GM12878 (cell line): Measurements from ENCODE around the gene NCAN. TPM values are rescaled to one million over a fixed set of nuclear protein-coding genes. Genes with fewer than 3 reads are reported as not detected.

Experiments
- ATAC-seq: fragments of 200-7000 bp; cut with Tn5 transposase; 3 replicates; pipeline ENCODE4 v1.9.1; 2020; ENCODE audit warnings: mild to moderate bottlenecking, moderate library complexity
- BruUV-seq: library from RNA; stranded (reverse); fragments of 400-500 nt; replicated peaks from 2 replicates; lab custom pipeline; 2021; lab: Mats Ljungman, UMichigan
- CTCF ChIA-PET: fragments of 300-600 bp; sonication (Branson Sonifier 250); formaldehyde crosslinking; extraction: SDS; loops from one replicate; lab custom pipeline; 2021; ENCODE audit warnings: inconsistent platforms; lab: Yijun Ruan, JAX
- POLR2A ChIA-PET: fragments of 350-600 bp; formaldehyde crosslinking; extraction: SDS; loops from one replicate; lab custom pipeline; 2021; ENCODE audit warnings: inconsistent platforms; lab: Charles Lee
- RAD21 ChIA-PET: fragments of 300-600 bp; sonication (Branson Sonifier 250); formaldehyde crosslinking; loops from one replicate; lab custom pipeline; 2023; ENCODE audit warnings: antibody characterized with exemption; ENCODE audit not compliant: unreplicated experiment; lab: Charles Lee
- SMC1A ChIA-PET: fragments of 300-600 bp; sonication (Branson Sonifier 250); formaldehyde crosslinking; loops from one replicate; lab custom pipeline; 2023; ENCODE audit not compliant: unreplicated experiment, uncharacterized antibody; lab: Charles Lee
- DNase-seq: peaks from one replicate; pipeline ENCODE4 v3.0.0-alpha.2; 2011; ENCODE audit warnings: low read depth, low spot score
- FAIRE-seq: peaks from 3 replicates; lab custom pipeline; 2011; peaks lifted over from hg19 to GRCh38; lab: Jason Lieb, UNC
- H2AFZ ChIP-seq: 2 replicates; pipeline ENCODE4 v1.6.0; 2011; ENCODE audit warnings: low read depth, low read length, control low read depth; ENCODE audit not compliant: control insufficient read depth
- H3K27ac ChIP-seq: 2 replicates; pipeline ENCODE4 v1.5.1; 2011; ENCODE audit warnings: control low read depth; ENCODE audit not compliant: control insufficient read depth, insufficient read depth
- H3K27me3 ChIP-seq, 2 experiments: replicated peaks in 1 of 2; 2 replicates each; pipeline versions ENCODE4 v1.6.0 to v1.6.1; 2011; ENCODE audit warnings: low read length in 1 of 2; ENCODE audit not compliant: control insufficient read depth in 2 of 2, insufficient read depth in 2 of 2
- H3K36me3 ChIP-seq, 2 experiments: 2 replicates each; pipeline ENCODE4 v1.5.1; 2011; ENCODE audit warnings: low read length in 1 of 2; ENCODE audit not compliant: control insufficient read depth in 2 of 2, insufficient read depth in 2 of 2
- H3K4me1 ChIP-seq: 2 replicates; pipeline ENCODE4 v1.6.1; 2011; ENCODE audit warnings: mild to moderate bottlenecking, low read length, moderate library complexity, mixed read lengths; ENCODE audit not compliant: control insufficient read depth, insufficient read depth
- H3K4me2 ChIP-seq: 2 replicates; pipeline ENCODE4 v1.6.0; 2011; ENCODE audit warnings: control low read depth; ENCODE audit not compliant: control insufficient read depth, insufficient read depth
- H3K4me3 ChIP-seq: fragments of 200-600 bp; sonication (generic); 2 replicates; pipeline ENCODE4 v1.5.1; 2016
- H3K79me2 ChIP-seq: 2 replicates; pipeline ENCODE4 v1.6.0; 2011; ENCODE audit warnings: low read length; ENCODE audit not compliant: control insufficient read depth, insufficient read depth
- H3K9ac ChIP-seq: 2 replicates; pipeline ENCODE4 v1.8.0; 2011; ENCODE audit warnings: low read length, control low read depth, mixed read lengths; ENCODE audit not compliant: control insufficient read depth, insufficient read depth
- H3K9me3 ChIP-seq: replicated peaks from 3 replicates; pipeline ENCODE4 v1.5.1; 2011; ENCODE audit warnings: mild to moderate bottlenecking, low read length; ENCODE audit not compliant: control insufficient read depth, insufficient read depth
- H4K20me1 ChIP-seq: 2 replicates; pipeline ENCODE4 v1.6.0; 2011; ENCODE audit not compliant: control insufficient read depth, insufficient read depth
- POU2F2 ChIP-seq: IDR thresholded peaks from 3 replicates; pipeline ENCODE4 v1.6.1; 2011; ENCODE audit warnings: low read depth, mild to moderate bottlenecking, low read length, borderline replicate concordance
- SMARCA5 ChIP-seq: fragments of 450-650 bp; IDR thresholded peaks from 2 replicates; pipeline ENCODE4 v1.6.1; 2017; ENCODE audit warnings: mild to moderate bottlenecking
- STAT1 ChIP-seq: fragments of 450-650 bp; conservative IDR thresholded peaks from 2 replicates; pipeline ENCODE4 v1.6.1; 2014; ENCODE audit warnings: antibody characterized with exemption, mild to moderate bottlenecking
- WGBS: methylation state at CpG from one replicate; pipeline ENCODE4 v1.1.6; 2016; ENCODE audit warnings: low lambda C conversion rate; ENCODE audit not compliant: insufficient replicate concordance, insufficient coverage; ENCODE audit errors: missing lambda C conversion rate; 5-methylcytosine and 5-hydroxymethylcytosine counted together
- in situ Hi-C: fragments of 300-500 bp; cut with MboI; formaldehyde crosslinking; loops from 9 replicates; pipeline ENCODE4 v1.14.3; 2018; ENCODE audit warnings: mixed read lengths
- intact Hi-C: fragments of 100-400 bp; cut with micrococcal nuclease; formaldehyde crosslinking; loops from one replicate; pipeline ENCODE4 v1.14.2; 2022; ENCODE audit not compliant: unreplicated experiment
- polyA plus RNA-seq, 11 experiments: library from polyadenylated mRNA; depleted of rRNA in 4 of 11; unstranded in 6 of 11; stranded (reverse) in 5 of 11; fragments of >200 nt; fragmentation: Nextera tagmentation in 4 of 11; fragmentation: Illumina TruSeq in 1 of 11; extraction: Ambion mirVana in 4 of 11; extraction: Trizol in 1 of 11; gene quantifications; 1 replicate in 1 of 11; 2 replicates in 10 of 11; pipeline versions ENCODE4 v1.2.1 to v1.2.3, GENCODE V29; 2011 to 2016; ENCODE audit warnings: inconsistent platforms in 2 of 11, missing spikeins in 2 of 11, low read depth in 1 of 11
- total RNA-seq, 4 experiments: library from RNA; depleted of rRNA in 3 of 4; stranded (reverse); fragments of >200 nt in 3 of 4; fragmentation: Illumina TruSeq in 1 of 4; extraction: Trizol in 1 of 4; gene quantifications; 2 replicates each; pipeline versions ENCODE4 v1.2.1 to v1.2.3, GENCODE V29; 2013 to 2021
- TF ChIP-seq, protein P1 (sequence below): IDR thresholded peaks from 2 replicates; pipeline ENCODE4 v1.6.1; 2012; ENCODE audit warnings: mild to moderate bottlenecking, low read depth, low read length
- TF ChIP-seq, protein P2 (sequence below): IDR thresholded peaks from 2 replicates; pipeline ENCODE4 v1.6.1; 2012; ENCODE audit warnings: improper control_type of control experiment, low read depth, low read length; ENCODE audit not compliant: insufficient replicate concordance

Gene NCAN
- total and polyA plus RNA-seq, 10 of the 15 experiments (the other 5 are each of a cell fraction or from before 2014, with no cell fraction given) = 0.02 to 0.34 (median 0.12) TPM; not detected in 1

DNA sequence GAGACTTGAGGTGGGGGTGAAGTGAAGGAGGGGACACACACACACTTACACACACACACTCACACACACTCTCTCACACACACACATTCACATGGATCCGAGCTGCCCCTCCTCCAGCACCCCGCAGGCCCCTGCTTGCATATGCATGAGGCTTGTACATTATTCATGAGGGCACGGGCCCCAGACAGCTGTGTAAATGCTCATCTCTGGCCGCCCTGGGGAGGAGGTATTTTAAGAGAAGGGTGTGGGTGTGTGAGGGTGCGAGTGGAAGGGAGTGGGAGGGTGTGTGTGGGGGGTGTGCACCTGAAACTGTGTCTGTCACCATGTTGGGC is 2.4 kb downstream of the NCAN start:
- 0 out of 3 replicates have a peak, but pooled peaks cover 2% of the 10 kb centered on the region for H3K9me3 ChIP-seq
- no peak for FAIRE-seq
- 0% methylated on average over 5 of the region's 5 CpGs for WGBS
- no peaks in the 10 kb centered on the region for H4K20me1 ChIP-seq
- H3K4me2 ChIP-seq = no peak overlapping the region
- no TSS peak for BruUV-seq
- H3K27me3 ChIP-seq = peaks cover 0 to 2% of the 10 kb centered on the region in 2 experiments; a peak in 1 of 4 replicates
- peak; percentile 45 for ATAC-seq
- no peak overlapping the region for H3K9ac ChIP-seq
- H3K4me3 ChIP-seq = no peak overlapping the region
- in situ Hi-C loops (no loop called here), intact Hi-C loops (no loop called here)
- CTCF ChIA-PET = interaction anchor here (1.0 kb wide), 1 partner anchor 39 kb away, joined by 3 read pairs; no protein-coding TSS in a partner anchor
- no peak for TF ChIP-seq STAT1
- peak; percentile 91; the same call in 2 of the 3 replicates for TF ChIP-seq POU2F2
- H2AFZ ChIP-seq = no peak overlapping the region
- H3K27ac ChIP-seq = no peak overlapping the region
- DNase-seq = no peak
- no peaks in the 10 kb centered on the region for H3K36me3 ChIP-seq
- H3K79me2 ChIP-seq = no peaks in the 10 kb centered on the region
- RAD21 ChIA-PET = interaction anchor here (1.2 kb wide), 1 partner anchor 11 kb away, joined by 3 read pairs; the partner anchor contains the start of gene NR2C2AP
- SMC1A ChIA-PET = no interaction called here
- peaks cover 10% of the 10 kb centered on the region; the same call in 1 of the 2 replicates for H3K4me1 ChIP-seq
- POLR2A ChIA-PET = no interaction called here

DNA sequence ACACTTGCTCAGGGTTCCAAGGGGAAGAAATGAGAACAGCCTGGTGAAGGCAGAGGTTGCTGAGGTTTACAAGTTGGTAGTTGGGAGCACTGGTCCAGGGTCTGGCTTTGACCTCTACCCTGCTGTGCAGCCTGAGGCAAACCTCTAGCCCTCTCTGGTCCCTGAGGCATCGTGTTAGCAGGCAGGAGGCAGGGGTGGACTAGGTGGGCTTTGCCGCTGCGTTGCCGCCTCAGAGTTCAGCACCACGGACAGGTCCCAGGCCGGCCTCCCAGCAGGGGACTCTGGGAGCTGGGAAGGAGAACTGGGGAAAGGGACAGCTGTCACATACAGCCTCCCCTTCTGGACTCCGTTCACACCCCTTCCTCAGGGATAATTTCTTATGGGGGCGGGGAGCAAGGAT is 3.1 kb downstream of the NCAN start:
- H3K9ac ChIP-seq = no peak overlapping the region
- H4K20me1 ChIP-seq = no peaks in the 10 kb centered on the region
- no peak for DNase-seq
- H3K4me3 ChIP-seq = no peak overlapping the region
- H3K79me2 ChIP-seq = no peaks in the 10 kb centered on the region
- peaks cover 0 to 2% of the 10 kb centered on the region in 2 experiments; a peak in 1 of 4 replicates for H3K27me3 ChIP-seq
- no peak overlapping the region for H3K4me2 ChIP-seq
- TF ChIP-seq SMARCA5 = 0 out of 2 replicates have a peak, but pooled peaks have one; percentile 31
- TF ChIP-seq, protein P1, sequence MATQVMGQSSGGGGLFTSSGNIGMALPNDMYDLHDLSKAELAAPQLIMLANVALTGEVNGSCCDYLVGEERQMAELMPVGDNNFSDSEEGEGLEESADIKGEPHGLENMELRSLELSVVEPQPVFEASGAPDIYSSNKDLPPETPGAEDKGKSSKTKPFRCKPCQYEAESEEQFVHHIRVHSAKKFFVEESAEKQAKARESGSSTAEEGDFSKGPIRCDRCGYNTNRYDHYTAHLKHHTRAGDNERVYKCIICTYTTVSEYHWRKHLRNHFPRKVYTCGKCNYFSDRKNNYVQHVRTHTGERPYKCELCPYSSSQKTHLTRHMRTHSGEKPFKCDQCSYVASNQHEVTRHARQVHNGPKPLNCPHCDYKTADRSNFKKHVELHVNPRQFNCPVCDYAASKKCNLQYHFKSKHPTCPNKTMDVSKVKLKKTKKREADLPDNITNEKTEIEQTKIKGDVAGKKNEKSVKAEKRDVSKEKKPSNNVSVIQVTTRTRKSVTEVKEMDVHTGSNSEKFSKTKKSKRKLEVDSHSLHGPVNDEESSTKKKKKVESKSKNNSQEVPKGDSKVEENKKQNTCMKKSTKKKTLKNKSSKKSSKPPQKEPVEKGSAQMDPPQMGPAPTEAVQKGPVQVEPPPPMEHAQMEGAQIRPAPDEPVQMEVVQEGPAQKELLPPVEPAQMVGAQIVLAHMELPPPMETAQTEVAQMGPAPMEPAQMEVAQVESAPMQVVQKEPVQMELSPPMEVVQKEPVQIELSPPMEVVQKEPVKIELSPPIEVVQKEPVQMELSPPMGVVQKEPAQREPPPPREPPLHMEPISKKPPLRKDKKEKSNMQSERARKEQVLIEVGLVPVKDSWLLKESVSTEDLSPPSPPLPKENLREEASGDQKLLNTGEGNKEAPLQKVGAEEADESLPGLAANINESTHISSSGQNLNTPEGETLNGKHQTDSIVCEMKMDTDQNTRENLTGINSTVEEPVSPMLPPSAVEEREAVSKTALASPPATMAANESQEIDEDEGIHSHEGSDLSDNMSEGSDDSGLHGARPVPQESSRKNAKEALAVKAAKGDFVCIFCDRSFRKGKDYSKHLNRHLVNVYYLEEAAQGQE = peak; percentile 95
- TF ChIP-seq, protein P2, sequence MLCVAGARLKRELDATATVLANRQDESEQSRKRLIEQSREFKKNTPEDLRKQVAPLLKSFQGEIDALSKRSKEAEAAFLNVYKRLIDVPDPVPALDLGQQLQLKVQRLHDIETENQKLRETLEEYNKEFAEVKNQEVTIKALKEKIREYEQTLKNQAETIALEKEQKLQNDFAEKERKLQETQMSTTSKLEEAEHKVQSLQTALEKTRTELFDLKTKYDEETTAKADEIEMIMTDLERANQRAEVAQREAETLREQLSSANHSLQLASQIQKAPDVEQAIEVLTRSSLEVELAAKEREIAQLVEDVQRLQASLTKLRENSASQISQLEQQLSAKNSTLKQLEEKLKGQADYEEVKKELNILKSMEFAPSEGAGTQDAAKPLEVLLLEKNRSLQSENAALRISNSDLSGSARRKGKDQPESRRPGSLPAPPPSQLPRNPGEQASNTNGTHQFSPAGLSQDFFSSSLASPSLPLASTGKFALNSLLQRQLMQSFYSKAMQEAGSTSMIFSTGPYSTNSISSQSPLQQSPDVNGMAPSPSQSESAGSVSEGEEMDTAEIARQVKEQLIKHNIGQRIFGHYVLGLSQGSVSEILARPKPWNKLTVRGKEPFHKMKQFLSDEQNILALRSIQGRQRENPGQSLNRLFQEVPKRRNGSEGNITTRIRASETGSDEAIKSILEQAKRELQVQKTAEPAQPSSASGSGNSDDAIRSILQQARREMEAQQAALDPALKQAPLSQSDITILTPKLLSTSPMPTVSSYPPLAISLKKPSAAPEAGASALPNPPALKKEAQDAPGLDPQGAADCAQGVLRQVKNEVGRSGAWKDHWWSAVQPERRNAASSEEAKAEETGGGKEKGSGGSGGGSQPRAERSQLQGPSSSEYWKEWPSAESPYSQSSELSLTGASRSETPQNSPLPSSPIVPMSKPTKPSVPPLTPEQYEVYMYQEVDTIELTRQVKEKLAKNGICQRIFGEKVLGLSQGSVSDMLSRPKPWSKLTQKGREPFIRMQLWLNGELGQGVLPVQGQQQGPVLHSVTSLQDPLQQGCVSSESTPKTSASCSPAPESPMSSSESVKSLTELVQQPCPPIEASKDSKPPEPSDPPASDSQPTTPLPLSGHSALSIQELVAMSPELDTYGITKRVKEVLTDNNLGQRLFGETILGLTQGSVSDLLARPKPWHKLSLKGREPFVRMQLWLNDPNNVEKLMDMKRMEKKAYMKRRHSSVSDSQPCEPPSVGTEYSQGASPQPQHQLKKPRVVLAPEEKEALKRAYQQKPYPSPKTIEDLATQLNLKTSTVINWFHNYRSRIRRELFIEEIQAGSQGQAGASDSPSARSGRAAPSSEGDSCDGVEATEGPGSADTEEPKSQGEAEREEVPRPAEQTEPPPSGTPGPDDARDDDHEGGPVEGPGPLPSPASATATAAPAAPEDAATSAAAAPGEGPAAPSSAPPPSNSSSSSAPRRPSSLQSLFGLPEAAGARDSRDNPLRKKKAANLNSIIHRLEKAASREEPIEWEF = no peak
- TF ChIP-seq, all 136 proteins: peak for 2
- in situ Hi-C loops = no loop called here
- ChIA-PET CTCF (interaction anchor here (1.0 kb wide), 1 partner anchor 40 kb away, joined by 3 read pairs; no protein-coding TSS in a partner anchor), RAD21 (interaction anchor here (1.2 kb wide), 1 partner anchor 12 kb away, joined by 3 read pairs; the partner anchor contains the start of gene NR2C2AP), SMC1A (no interaction called here), POLR2A (no interaction called here)
- H3K36me3 ChIP-seq = no peaks in the 10 kb centered on the region
- no peak overlapping the region for H3K27ac ChIP-seq
- intact Hi-C loops = no loop called here
- ATAC-seq = peak; percentile 63
- no TSS peak for BruUV-seq
- WGBS = 39% methylated on average over 8 of the region's 8 CpGs
- H3K4me1 ChIP-seq = peaks cover 10% of the 10 kb centered on the region; the same call in 1 of the 2 replicates
- no peak for FAIRE-seq
- no peak overlapping the region for H2AFZ ChIP-seq
- H3K9me3 ChIP-seq = 0 out of 3 replicates have a peak, but pooled peaks cover 2% of the 10 kb centered on the region
